Mucosa of descending colon (tissue), 3 donors: ENCODE data around the gene CSH2. TPM values are rescaled to one million over a fixed set of nuclear protein-coding genes. Genes with fewer than 3 reads are reported as not detected.
"Not testable (repeated sequence)": the region's sequence is repeated elsewhere in the genome, so short reads cannot be mapped to it uniquely, and the experiment has no call there.

Source experiments
- ATAC-seq: fragments of 200-7000 bp; cut with Tn5 transposase; one replicate; pipeline ENCODE4 v1.9.1; 2020; ENCODE audit warnings: mild to moderate bottlenecking, moderate library complexity
- DNase-seq, 3 donors: peaks; one replicate each; pipeline ENCODE4 v3.0.0-alpha.2; 2020
- H3K36me3 ChIP-seq: fragments of 200-600 bp; one replicate; pipeline ENCODE4 v1.8.0; 2021; ENCODE audit warnings: low read depth, mild to moderate bottlenecking
- H3K4me1 ChIP-seq: fragments of 200-600 bp; one replicate; pipeline ENCODE4 v1.8.0; 2021; ENCODE audit warnings: low read depth, mild to moderate bottlenecking
- H3K4me3 ChIP-seq: fragments of 200-600 bp; one replicate; pipeline ENCODE4 v1.8.0; 2021; ENCODE audit warnings: mild to moderate bottlenecking
- H3K9me3 ChIP-seq: fragments of 200-600 bp; one replicate; pipeline ENCODE4 v1.8.0; 2021; ENCODE audit warnings: mild to moderate bottlenecking
- intact Hi-C, 2 donors: fragments of 100-400 bp; cut with DNase I in 1 of 2; cut with micrococcal nuclease in 1 of 2; formaldehyde crosslinking; loops; one replicate each; pipeline versions ENCODE4 v1.11.0 to v1.11.1; 2022; cut with DNase I, micrococcal nuclease
- total RNA-seq, 3 donors: library from RNA; stranded (reverse); fragmentation: NEBNext Ultra II Directional in 2 of 3; extraction: Animal tissue kit (Norgen Biotek cat#: 25700) in 2 of 3; gene quantifications; one replicate each; pipeline versions ENCODE4 v1.2.1 to v1.2.4, GENCODE V29; 2021 to 2023
- TF ChIP-seq, protein P1 (sequence below): fragments of 200-600 bp; IDR thresholded peaks from one replicate; pipeline ENCODE4 v1.8.0; 2022; ENCODE audit warnings: antibody characterized with exemption, mild to moderate bottlenecking
- donor health status: DM: no; HTN: no; CAD: no; lungs with moderate emphysema.
- donor health status: DM: no; HTN: no; CAD: no.
- donor health status: DM: no; HTN: yes; CAD: no.

CSH2 gene
- total RNA-seq, 3 donors from 2014 or later: not detected

DNA sequence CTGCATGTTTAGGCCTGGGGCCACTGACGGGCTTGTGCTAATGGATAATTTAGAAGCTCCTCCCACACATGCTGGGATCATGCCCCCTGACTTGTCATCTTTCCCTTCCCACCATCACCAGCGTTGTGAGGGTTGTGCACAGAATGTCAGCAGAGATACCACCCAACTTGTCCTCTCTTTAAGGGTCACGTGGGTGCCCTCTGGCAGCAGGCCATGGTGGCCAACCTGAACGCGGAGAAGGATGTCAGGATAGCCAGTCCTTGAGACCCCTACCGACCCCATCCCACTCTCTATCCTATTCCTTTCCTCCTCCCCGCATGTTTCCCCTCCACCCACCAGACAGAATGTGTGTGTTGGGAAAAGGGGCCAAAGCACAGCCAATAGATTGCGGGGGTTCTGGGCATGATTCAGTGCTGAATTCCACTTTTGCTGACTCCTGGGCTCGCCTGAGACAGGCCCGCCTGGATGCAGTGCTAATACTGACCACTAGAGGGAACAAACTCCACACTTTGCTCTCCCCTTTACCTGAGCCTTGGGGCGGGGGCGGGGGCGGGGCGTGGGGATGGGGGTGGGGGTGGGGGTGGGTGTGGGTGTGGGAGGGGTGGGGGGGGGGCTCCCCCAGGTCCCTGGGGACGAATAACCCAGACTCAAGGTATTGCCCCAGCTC, 8.6 kb upstream of the CSH2 start, which contains the start of gene GH2:
GH2 (minus strand) TSS at position 10 of the 667 bp plus-strand sequence. CDS start 143 bp downstream, outside the sequence.
- TF ChIP-seq, protein P1, sequence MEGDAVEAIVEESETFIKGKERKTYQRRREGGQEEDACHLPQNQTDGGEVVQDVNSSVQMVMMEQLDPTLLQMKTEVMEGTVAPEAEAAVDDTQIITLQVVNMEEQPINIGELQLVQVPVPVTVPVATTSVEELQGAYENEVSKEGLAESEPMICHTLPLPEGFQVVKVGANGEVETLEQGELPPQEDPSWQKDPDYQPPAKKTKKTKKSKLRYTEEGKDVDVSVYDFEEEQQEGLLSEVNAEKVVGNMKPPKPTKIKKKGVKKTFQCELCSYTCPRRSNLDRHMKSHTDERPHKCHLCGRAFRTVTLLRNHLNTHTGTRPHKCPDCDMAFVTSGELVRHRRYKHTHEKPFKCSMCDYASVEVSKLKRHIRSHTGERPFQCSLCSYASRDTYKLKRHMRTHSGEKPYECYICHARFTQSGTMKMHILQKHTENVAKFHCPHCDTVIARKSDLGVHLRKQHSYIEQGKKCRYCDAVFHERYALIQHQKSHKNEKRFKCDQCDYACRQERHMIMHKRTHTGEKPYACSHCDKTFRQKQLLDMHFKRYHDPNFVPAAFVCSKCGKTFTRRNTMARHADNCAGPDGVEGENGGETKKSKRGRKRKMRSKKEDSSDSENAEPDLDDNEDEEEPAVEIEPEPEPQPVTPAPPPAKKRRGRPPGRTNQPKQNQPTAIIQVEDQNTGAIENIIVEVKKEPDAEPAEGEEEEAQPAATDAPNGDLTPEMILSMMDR: peak; percentile 54
- intact Hi-C loops: no loop called here
- peak; percentile 79 for ATAC-seq
- Histone ChIP-seq H3K4me1 (no peaks in the 10 kb centered on the region), H3K4me3 (no peak within 1 kb of the TSS), H3K9me3 (no peaks in the 10 kb centered on the region), H3K36me3 (no peaks in the 10 kb centered on the region)
- DNase-seq: peak in 2 of 3 donors; percentile 38 to 77

DNA sequence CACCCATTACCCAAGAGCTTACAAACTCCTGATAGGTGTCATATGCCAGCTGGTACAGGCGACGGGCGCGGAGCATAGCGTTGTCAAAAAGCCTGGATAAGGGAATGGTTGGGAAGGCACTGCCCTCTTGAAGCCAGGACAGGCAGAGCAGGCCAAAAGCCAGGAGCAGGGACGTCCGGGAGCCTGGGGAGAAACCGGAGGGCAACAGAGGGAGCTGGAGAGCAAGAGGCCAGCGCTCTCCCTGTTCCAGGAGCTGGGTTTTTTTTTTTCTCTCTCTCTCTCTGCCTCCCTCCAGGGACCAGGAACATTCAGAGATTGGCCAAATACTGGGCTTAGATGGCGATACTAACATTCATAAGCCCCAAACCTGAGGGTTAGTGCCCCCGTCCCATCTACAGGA, 7.9 kb upstream of the CSH2 start:
- ATAC-seq, intact Hi-C loops, H3K9me3 ChIP-seq, H3K36me3 ChIP-seq, H3K4me1 ChIP-seq, DNase-seq, H3K4me3 ChIP-seq: not testable (repeated sequence)

DNA sequence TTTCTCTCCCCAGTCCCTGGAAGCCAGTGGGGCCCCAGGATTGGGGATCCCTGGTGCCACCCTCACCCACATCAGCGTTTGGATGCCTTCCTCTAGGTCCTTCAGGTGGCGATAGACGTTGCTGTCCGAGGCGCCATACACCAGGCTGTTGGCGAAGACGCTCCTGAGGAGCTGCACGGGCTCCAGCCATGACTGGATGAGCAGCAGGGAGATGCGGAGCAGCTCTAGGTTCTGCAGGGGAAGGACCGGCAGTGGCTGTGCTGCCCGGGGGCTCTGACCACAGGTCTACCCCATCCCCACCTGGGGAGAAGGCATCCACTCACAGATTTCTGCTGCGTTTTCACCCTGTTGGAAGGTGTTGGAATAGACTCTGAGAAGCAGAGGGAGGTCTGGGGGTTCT, 7.2 kb upstream of the CSH2 start:
- no peaks in the 10 kb centered on the region for H3K36me3 ChIP-seq
- DNase-seq (no peak), ATAC-seq (no peak)
- no peak overlapping the region for H3K4me3 ChIP-seq
- TF ChIP-seq, protein P1: no peak
- no peaks in the 10 kb centered on the region for H3K9me3 ChIP-seq
- intact Hi-C loops: no loop called here
- H3K4me1 ChIP-seq: no peaks in the 10 kb centered on the region

DNA sequence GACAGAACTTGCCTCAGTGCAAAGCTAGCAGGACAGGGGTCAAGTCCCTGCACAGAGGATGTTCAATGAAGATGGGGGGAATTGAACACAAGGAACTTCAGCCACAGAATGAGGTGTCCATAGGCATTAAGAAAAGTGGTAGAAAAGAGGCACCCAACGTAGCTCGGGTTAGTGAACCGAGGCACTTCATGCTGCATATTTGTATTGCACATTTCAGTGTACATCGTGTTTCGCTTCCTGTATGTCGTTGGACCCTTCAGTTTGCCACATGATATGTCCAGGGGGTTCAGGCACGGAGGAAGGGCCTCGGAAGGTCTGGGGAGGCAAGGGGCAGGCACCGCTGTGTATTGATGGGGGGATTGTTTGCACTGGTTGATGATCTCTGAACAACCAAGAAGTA, 4.9 kb upstream of the CSH2 start:
- H3K4me1 ChIP-seq, H3K36me3 ChIP-seq, DNase-seq, H3K4me3 ChIP-seq, intact Hi-C loops, ATAC-seq, H3K9me3 ChIP-seq: not testable (repeated sequence)

DNA sequence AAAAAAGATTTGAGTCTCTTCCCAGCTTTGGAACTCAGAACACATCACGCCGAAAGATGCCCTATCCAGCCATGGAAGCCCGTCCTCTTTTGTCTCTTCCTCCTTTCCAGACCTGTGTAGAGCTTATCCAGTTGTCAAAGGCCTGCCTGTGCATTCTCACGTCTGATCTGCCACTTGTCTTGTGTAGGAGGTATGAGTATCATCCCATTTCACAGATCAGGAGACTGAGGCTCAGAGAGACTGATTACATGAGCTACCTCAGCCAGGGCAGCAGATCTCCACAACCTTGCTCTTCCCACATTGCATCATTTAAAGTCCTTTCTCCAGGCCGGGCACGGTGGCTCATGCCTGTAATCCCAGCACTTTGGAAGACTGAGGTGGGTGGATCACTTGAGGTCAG, 1.2 kb upstream of the CSH2 start:
- H3K4me1 ChIP-seq, H3K4me3 ChIP-seq, H3K9me3 ChIP-seq, DNase-seq, H3K36me3 ChIP-seq, intact Hi-C loops, ATAC-seq: not testable (repeated sequence)

DNA sequence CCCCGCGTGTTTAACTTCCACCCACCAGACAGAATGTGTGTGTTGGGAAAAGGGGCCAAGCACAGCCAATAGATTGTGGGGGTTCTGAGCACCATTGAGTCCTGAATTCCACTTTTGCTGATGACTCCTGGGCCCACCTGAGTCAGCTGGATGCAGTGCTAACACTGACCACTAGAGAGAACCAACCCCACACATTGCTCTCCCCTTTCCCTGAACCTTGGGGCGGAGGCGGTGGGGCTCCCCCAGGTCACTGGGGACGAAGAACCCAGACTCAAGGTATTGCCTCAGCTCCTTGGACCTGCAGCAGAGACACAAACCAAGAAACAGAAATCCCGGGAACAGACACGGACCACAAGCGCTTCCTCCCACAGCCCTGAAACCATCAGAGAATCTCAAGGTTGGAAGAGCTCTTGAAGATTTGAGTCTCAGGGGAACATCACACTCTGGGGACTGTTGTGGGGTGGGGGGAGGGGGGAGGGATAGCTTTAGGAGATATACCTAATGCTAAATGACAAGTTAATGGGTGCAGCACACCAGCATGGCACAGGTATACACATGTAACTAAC, 667 bp upstream of the CSH2 start:
- ATAC-seq, H3K36me3 ChIP-seq, DNase-seq, H3K4me3 ChIP-seq, intact Hi-C loops, H3K4me1 ChIP-seq, H3K9me3 ChIP-seq: not testable (repeated sequence)

DNA sequence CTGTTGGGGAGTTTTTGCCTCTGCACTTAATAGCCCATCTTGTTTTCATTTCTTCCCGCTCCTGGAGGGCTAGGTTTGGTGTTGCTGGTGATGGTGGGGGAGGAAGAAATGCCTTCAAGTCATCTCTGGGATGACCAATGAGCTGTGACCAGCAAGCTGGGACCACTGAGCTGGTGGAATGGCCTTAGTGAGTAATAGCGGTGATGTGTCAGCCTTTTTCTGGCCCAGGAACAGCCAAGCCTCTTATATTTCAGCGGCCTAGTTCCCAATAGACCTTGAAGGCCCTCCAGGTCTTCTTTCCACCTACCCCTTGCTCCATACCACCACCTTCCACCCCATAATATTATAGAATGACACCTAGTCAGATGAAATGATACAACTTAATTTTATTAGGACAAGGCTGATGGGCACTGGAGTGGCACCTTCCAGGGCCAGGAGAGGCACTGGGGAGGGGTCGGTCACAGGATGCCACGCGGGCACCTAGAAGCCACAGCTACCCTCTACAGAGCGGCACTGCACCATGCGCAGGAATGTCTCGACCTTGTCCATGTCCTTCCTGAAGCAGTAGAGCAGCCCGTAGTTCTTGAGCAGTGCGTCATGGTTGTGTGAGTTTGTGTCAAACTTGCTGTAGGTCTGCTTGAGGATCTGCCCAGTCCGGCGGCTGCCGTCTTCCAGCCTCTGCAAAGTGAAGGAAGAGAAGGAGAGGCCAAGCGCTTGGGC, 1.7 kb downstream of the CSH2 start:
- H3K4me3 ChIP-seq, DNase-seq, intact Hi-C loops, ATAC-seq, H3K4me1 ChIP-seq, H3K9me3 ChIP-seq, H3K36me3 ChIP-seq: not testable (repeated sequence)

DNA sequence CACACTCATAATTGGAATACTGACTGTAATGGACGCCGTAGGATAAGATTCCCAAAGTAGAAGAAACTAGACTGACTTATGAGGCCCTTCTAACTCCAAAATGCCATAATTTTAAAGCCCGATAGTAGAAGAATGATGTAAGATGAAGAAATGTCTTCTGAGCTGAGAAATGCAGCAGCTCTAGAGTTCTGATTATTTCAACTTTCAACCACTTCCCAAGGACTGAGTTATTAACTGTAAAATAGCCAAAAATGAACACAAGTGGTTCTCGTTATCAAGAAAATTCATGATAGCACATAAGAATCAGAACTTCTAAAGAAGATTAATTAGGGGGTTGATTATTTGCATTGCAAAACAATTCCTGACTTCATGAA, 3.2 kb downstream of the CSH2 start:
- intact Hi-C loops: not testable (repeated sequence)

DNA sequence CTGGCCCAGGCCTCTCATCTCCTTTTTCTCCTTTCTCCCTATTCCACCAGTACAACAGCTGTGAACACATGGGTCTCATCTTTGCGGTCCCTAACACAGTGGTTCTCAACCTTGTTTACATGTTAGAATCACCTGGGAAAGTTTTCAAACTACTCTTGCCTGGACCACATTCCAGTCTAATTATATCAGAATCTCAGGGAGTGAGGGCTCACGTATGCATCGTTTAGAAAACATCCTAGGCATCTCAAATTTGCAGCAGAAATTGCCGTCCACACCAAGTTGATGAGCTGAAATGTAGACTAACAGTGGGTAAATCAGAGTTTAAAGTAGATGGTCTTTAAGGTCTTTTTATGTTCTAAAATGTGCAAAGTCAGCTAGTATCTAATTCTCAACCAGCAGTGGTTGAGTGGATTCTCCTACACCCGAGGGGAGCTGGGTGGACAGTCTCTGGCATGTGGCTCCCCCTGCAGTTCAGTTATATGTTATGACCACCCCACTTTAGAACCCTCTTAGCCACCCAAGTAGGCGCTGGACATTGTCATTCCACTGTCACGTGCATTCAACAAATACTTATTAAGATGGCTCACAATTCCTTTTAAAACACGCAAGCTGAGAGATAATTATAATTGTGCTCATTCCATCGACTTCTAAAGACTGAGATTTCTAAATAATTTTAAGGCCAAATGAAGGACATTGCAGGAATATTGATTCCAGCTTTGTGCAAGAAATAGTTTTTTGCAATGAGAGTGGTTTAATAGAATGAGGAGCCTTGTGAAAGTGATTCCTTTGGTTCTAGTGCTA, 3.8 kb downstream of the CSH2 start:
- DNase-seq, H3K4me1 ChIP-seq, intact Hi-C loops, H3K36me3 ChIP-seq, H3K9me3 ChIP-seq, H3K4me3 ChIP-seq, ATAC-seq: not testable (repeated sequence)

More for the DNA sequence above, 3.2 kb downstream of the CSH2 start:
- not testable (repeated sequence) for H3K4me3 ChIP-seq, ATAC-seq, DNase-seq, H3K36me3 ChIP-seq, H3K4me1 ChIP-seq, H3K9me3 ChIP-seq

DNA sequence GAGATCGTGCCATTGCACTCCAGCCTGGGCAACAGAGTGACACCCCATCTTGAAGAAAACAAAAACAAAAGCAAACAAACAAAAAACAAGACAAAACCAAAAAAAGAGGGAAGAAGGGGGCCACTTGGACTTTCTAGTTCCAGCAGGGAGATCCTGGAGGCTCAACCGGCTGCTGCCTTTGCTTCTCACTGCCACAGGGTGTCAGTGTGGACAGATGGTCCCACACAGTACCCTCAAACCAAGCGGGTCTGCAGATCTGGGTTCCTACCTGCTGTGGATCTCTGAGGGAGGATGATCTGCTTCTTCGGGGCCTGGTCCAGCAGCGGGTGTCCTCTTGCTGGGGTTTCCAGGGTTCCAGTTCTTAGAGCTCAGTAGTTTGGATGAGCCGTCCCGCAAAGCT, 6.9 kb downstream of the CSH2 start:
- H3K9me3 ChIP-seq, H3K4me3 ChIP-seq, intact Hi-C loops, H3K4me1 ChIP-seq, DNase-seq, H3K36me3 ChIP-seq: not testable (repeated sequence)
- ATAC-seq: peak; percentile 27
